Right lobe of liver (tissue), 4 donors: Measurements from ENCODE around the gene CSNK1A1.

ENCODE experiments used
- POLR2A ChIP-seq: fragments of 450-650 bp; IDR thresholded peaks from one replicate; pipeline ENCODE4 v1.6.1; 2017; ENCODE audit warnings: antibody characterized with exemption, mild to moderate bottlenecking
- TF ChIP-seq, protein P1 (sequence below), 4 donors: fragments of 200-600 bp in 3 of 4; fragments of 450-650 bp in 1 of 4; IDR thresholded peaks; one replicate each; pipeline versions ENCODE4 v1.5.1 to v1.8.0; 2016 to 2022; ENCODE audit warnings: antibody characterized with exemption in 4 of 4, mild to moderate bottlenecking in 2 of 4
- donor health status: DM: no; HTN: no; CAD: no.
- donor health status: DM: no; HTN: no; CAD: no.
- donor health status: DM: no; HTN: yes; CAD: no.

DNA sequence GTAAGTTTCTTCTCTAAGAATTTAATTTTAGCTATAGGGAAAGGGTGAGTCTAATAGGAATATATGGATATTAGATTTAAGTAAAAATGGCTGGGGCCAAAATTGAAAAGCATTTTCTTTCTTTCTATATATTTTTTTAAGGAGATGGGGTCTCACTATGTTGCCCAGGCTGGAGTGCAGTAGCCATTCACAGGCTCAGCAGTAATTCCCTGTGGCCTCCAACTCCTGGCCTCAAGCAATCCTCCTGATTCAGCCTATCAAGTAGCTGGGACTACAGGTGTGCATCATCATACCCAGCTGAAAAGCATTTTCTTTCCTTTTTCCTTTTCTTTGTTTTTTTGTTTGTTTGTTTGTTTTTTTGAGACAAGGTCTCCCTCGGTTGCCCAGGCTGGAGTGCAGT, 41.1 kb downstream of the CSNK1A1 start:
- TF ChIP-seq POLR2A: no peak
- TF ChIP-seq, protein P1, sequence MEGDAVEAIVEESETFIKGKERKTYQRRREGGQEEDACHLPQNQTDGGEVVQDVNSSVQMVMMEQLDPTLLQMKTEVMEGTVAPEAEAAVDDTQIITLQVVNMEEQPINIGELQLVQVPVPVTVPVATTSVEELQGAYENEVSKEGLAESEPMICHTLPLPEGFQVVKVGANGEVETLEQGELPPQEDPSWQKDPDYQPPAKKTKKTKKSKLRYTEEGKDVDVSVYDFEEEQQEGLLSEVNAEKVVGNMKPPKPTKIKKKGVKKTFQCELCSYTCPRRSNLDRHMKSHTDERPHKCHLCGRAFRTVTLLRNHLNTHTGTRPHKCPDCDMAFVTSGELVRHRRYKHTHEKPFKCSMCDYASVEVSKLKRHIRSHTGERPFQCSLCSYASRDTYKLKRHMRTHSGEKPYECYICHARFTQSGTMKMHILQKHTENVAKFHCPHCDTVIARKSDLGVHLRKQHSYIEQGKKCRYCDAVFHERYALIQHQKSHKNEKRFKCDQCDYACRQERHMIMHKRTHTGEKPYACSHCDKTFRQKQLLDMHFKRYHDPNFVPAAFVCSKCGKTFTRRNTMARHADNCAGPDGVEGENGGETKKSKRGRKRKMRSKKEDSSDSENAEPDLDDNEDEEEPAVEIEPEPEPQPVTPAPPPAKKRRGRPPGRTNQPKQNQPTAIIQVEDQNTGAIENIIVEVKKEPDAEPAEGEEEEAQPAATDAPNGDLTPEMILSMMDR (IDR thresholded peaks at IDR 0.05): no peak
